Stimulated activated CD4-positive, alpha-beta T cell treated with anti-CD3 and anti-CD28 coated beads, Interleukin-15, amount 100 ng/mL, for 48 hours (primary cell): Measurements from ENCODE around the gene PTPRT.

ENCODE experiments used
- DNase-seq, 2 donors: peaks; one replicate each; pipeline ENCODE4 v3.0.0-alpha.2; 2020; ENCODE audit warnings: low read depth in 2 of 2

Gene PTPRT

GRCh38 chr20:42795111-42795695 lies 394.5 kb downstream of the PTPRT start:
- no peak for DNase-seq

GRCh38 chr20:42792052-42792451 lies 397.7 kb downstream of the PTPRT start:
- no peak for DNase-seq

- no peak for DNase-seq
These were observed 399.6 kb downstream of the PTPRT start for GRCh38 chr20:42790111-42790510.

- no peak for DNase-seq
These were observed 401.0 kb downstream of the PTPRT start for GRCh38 chr20:42788707-42789106.

- DNase-seq, result no peak
These were observed 404.7 kb downstream of the PTPRT start for GRCh38 chr20:42785041-42785440.

GRCh38 chr20:42779216-42779615 lies 410.5 kb downstream of the PTPRT start:
- DNase-seq, result no peak

- no peak for DNase-seq
These were observed 413.8 kb downstream of the PTPRT start for GRCh38 chr20:42775866-42776265.

- DNase-seq, result no peak
These were observed 414.7 kb downstream of the PTPRT start for GRCh38 chr20:42775037-42775436.

GRCh38 chr20:42763015-42763414 lies 426.7 kb downstream of the PTPRT start:
- no peak for DNase-seq

GRCh38 chr20:42756991-42757390 lies 432.7 kb downstream of the PTPRT start:
- no peak for DNase-seq

GRCh38 chr20:42754706-42755105 lies 435.0 kb downstream of the PTPRT start:
- no peak for DNase-seq

- no peak for DNase-seq
These were observed 437.1 kb downstream of the PTPRT start for GRCh38 chr20:42752620-42753019.

- DNase-seq, result no peak
These were observed 440.1 kb downstream of the PTPRT start for GRCh38 chr20:42749556-42749955.

- no peak for DNase-seq
These were observed 441.8 kb downstream of the PTPRT start for GRCh38 chr20:42747765-42748411.

GRCh38 chr20:42744756-42745465 lies 444.8 kb downstream of the PTPRT start:
- DNase-seq, result no peak

GRCh38 chr20:42742926-42743325 lies 446.8 kb downstream of the PTPRT start:
- DNase-seq, result no peak

GRCh38 chr20:42741906-42742305 lies 447.8 kb downstream of the PTPRT start:
- DNase-seq, result no peak

- DNase-seq, result no peak
These were observed 449.4 kb downstream of the PTPRT start for GRCh38 chr20:42740226-42740870.

GRCh38 chr20:42739683-42740082 lies 450.0 kb downstream of the PTPRT start:
- no peak for DNase-seq

- DNase-seq, result no peak
These were observed 454.2 kb downstream of the PTPRT start for GRCh38 chr20:42735539-42735938.

- no peak for DNase-seq
These were observed 454.9 kb downstream of the PTPRT start for GRCh38 chr20:42734660-42735368.

GRCh38 chr20:42721923-42722322 lies 467.8 kb downstream of the PTPRT start:
- DNase-seq, result no peak
